Testis (tissue), 3 donors: Measurements from ENCODE around the gene FRS2. TPM values are rescaled to one million over a fixed set of nuclear protein-coding genes. Genes with fewer than 3 reads are reported as not detected.
"Not testable (repeated sequence)": the region's sequence is repeated elsewhere in the genome, so short reads cannot be mapped to it uniquely, and the experiment has no call there.

ENCODE experiments used
- DNase-seq: peaks from one replicate; pipeline ENCODE4 v3.0.0-alpha.2; 2019
- H3K27ac ChIP-seq, 2 donors: fragments of 200-600 bp; sonication (generic); one replicate each; pipeline ENCODE4 v1.5.1; 2019
- H3K27me3 ChIP-seq: fragments of 200-600 bp; sonication (generic); one replicate; pipeline ENCODE4 v1.5.1; 2019
- H3K36me3 ChIP-seq: fragments of 200-600 bp; sonication (generic); one replicate; pipeline ENCODE4 v1.5.1; 2017; ENCODE audit warnings: low read depth; ENCODE audit errors: missing control alignments
- H3K4me1 ChIP-seq: fragments of 200-600 bp; sonication (generic); one replicate; pipeline ENCODE4 v1.5.1; 2019
- H3K4me3 ChIP-seq, 2 donors: fragments of 200-600 bp; sonication (generic); one replicate each; pipeline ENCODE4 v1.5.1; 2017 to 2019
- H3K9me3 ChIP-seq: fragments of 200-600 bp; sonication (generic); one replicate; pipeline ENCODE4 v1.5.1; 2017
- CTCF ChIP-seq, 3 experiments: fragments of 450-650 bp in 2 of 3; fragments of 200-600 bp in 1 of 3; sonication (generic) in 1 of 3; IDR thresholded peaks; one replicate each; pipeline ENCODE4 v1.5.1; 2016 to 2019; ENCODE audit warnings: antibody characterized with exemption in 3 of 3, mild to moderate bottlenecking in 2 of 3, moderate library complexity in 1 of 3
- POLR2A ChIP-seq: fragments of 450-650 bp; IDR thresholded peaks from one replicate; pipeline ENCODE4 v1.6.1; 2017; ENCODE audit warnings: antibody characterized with exemption, mild to moderate bottlenecking, moderate library complexity
- WGBS, 2 donors: methylation state at CpG; one replicate each; pipeline ENCODE4 v1.1.5; 2018; 5-methylcytosine and 5-hydroxymethylcytosine counted together
- intact Hi-C: fragments of 100-400 bp; cut with DNase I; formaldehyde crosslinking; loops from one replicate; pipeline ENCODE4 v1.15.1; 2023; ENCODE audit warnings: low total_unique reads
- polyA plus RNA-seq: library from polyadenylated mRNA; stranded (reverse); fragments of 350-450 nt; fragmentation: Illumina TruSeq; extraction: RNeasy Lipid Tissue Mini Kit (QIAGEN cat#74804); gene quantifications from one replicate; pipeline ENCODE4 v1.2.3, GENCODE V29; 2014; ENCODE audit warnings: low read depth, low replicate concordance; ENCODE audit not compliant: insufficient read depth
- total RNA-seq, 2 donors: library from RNA; depleted of rRNA; stranded (reverse); fragments of >200 nt; gene quantifications; one replicate each; pipeline ENCODE4 v1.2.3, GENCODE V29; 2016

The FRS2 gene
- total and polyA plus RNA-seq, 3 donors from 2014 or later, result 21.6 to 47.8 (median 38.3) TPM

DNA sequence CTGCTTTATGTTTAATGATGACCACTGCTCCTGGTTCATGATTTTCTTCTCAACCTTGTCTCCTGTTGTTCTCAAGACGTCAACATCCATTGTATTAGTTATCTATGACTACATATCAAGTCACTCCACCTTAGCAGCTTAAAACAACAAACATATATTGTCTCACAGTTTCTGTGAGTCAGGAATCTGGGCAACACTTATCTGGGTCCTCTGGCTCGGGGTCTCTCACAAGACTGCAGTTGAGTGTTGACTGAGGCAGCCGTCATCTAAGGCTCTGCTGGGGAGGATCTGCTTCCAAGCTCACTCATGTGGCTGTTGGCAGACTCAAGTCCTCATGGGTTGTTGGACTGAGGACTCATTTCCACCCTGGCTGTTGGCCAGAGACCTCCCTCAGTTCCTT, 27.3 kb upstream of the FRS2 start:
- H3K4me3 ChIP-seq, result no peak overlapping the region
- no peak for DNase-seq
- no peaks in the 10 kb centered on the region for H3K4me1 ChIP-seq
- WGBS, 2 donors, result 85 to 90% methylated on average over 3 of the region's 3 CpGs
- TF ChIP-seq POLR2A (no peak), CTCF (IDR thresholded peaks at IDR 0.05) (no peak)
- H3K27ac ChIP-seq, result no peak overlapping the region
- H3K9me3 ChIP-seq, result no peaks in the 10 kb centered on the region
- intact Hi-C loops, result no loop called here
- H3K27me3 ChIP-seq, result no peaks in the 10 kb centered on the region
- no peaks in the 10 kb centered on the region for H3K36me3 ChIP-seq

GRCh38 chr12:69443916-69444315, 26.3 kb upstream of the FRS2 start:
- no peak for DNase-seq
- WGBS, 2 donors, result 86 to 89% methylated on average over 5 of the region's 5 CpGs
- intact Hi-C loops, result no loop called here
- Histone ChIP-seq H3K4me3 (no peak overlapping the region), H3K4me1 (no peaks in the 10 kb centered on the region), H3K36me3 (no peaks in the 10 kb centered on the region), H3K9me3 (no peaks in the 10 kb centered on the region), H3K27ac (no peak overlapping the region), H3K27me3 (no peaks in the 10 kb centered on the region)
- TF ChIP-seq CTCF (IDR thresholded peaks at IDR 0.05) (no peak), POLR2A (no peak)

DNA sequence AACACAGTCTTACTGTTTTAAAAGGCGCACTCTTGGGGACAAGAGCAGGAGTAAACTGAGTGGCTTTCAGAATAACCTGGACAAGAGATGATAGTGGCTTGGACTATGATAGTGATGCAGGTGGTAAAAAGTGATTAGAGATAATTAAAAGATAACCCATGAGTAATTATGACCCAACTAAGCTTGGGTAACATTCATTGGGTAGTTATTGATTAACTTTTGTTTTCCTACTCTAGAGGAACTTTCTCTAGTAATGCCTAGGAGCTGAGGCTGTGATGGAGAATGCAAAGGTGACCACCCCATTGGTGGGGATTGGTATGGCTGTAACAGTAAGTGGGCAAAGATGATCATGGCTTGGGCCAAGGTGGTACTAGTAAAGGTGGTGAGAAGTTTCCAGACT, 22.3 kb upstream of the FRS2 start:
- Histone ChIP-seq H3K9me3 (no peaks in the 10 kb centered on the region), H3K36me3 (no peaks in the 10 kb centered on the region), H3K27ac (no peak overlapping the region), H3K4me3 (no peak overlapping the region), H3K4me1 (no peaks in the 10 kb centered on the region), H3K27me3 (no peaks in the 10 kb centered on the region)
- whole genome bisulfite sequencing, 2 donors, result 86 to 100% methylated on average over 1 of the region's 1 CpG
- intact Hi-C loops, result no loop called here
- no peak for TF ChIP-seq CTCF (IDR thresholded peaks at IDR 0.05)
- no peak for TF ChIP-seq POLR2A
- no peak for DNase-seq

- 90 to 91% methylated on average over 12 of the region's 12 CpGs for WGBS, 2 donors
- H3K36me3 ChIP-seq, H3K27me3 ChIP-seq, H3K27ac ChIP-seq, DNase-seq, H3K9me3 ChIP-seq, H3K4me1 ChIP-seq, intact Hi-C loops, H3K4me3 ChIP-seq: not testable (repeated sequence)
Measured at GRCh38 chr12:69452598-69453132, 17.5 kb upstream of the FRS2 start.

DNA sequence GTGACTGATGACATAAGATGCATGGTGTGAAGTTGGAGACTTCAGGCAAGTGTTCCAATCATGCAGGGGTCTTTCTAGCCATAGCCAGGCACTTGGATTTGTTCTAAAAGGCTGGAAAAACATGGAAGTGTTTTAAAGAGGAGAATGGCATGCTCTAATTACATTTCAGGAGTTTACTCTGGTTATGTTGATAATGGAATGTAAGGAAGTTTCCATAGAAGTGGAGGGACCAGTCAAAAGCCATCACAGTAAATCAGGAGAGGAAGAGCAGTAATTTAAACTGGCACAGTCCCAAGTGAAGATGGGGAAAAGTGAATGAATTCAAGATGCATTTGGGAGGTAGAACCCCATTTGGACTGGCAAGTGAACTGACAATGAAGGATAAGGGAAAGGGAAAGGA, 13.9 kb upstream of the FRS2 start:
- Histone ChIP-seq H3K36me3 (no peaks in the 10 kb centered on the region), H3K9me3 (no peaks in the 10 kb centered on the region), H3K27ac (no peak overlapping the region), H3K27me3 (no peaks in the 10 kb centered on the region), H3K4me1 (no peaks in the 10 kb centered on the region), H3K4me3 (no peak overlapping the region)
- intact Hi-C loops, result no loop called here
- TF ChIP-seq POLR2A (no peak), CTCF (IDR thresholded peaks at IDR 0.05) (no peak)
- DNase-seq, result no peak
